ENCODE measurements around the gene OCIAD2. TPM values are rescaled to one million over a fixed set of nuclear protein-coding genes. Genes with fewer than 3 reads are reported as not detected.
"Not testable (repeated sequence)": the region's sequence is repeated elsewhere in the genome, so short reads cannot be mapped to it uniquely, and the experiment has no call there.

The OCIAD2 gene
- total RNA-seq, 1 donor = 20.3 TPM

DNA sequence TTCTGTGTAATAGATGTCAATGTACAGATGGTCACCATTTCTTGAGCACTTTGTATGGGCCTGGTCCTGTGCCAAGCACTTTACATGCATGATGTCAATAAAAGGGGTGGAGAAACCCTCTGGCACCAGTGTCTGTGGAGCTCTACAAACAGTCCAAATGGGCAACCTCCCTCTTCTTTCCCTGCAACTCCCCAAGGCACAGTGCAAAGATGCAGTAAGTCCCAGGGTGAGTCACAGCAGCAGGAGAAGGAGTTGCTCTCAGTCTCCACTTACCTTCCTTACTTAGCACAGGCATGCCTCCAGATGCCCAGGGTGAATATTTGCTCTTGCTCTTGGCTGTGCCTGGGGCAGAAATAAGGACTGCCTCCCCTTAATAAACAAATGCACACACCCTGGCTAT lies 4.3 kb downstream of the OCIAD2 start:
- peak; percentile 48 for DNase-seq (ENCODE audit: low read depth)
- no peak overlapping the region for H3K4me3 ChIP-seq (ENCODE audit: low read depth, low read length)
- TF ChIP-seq, protein P1, sequence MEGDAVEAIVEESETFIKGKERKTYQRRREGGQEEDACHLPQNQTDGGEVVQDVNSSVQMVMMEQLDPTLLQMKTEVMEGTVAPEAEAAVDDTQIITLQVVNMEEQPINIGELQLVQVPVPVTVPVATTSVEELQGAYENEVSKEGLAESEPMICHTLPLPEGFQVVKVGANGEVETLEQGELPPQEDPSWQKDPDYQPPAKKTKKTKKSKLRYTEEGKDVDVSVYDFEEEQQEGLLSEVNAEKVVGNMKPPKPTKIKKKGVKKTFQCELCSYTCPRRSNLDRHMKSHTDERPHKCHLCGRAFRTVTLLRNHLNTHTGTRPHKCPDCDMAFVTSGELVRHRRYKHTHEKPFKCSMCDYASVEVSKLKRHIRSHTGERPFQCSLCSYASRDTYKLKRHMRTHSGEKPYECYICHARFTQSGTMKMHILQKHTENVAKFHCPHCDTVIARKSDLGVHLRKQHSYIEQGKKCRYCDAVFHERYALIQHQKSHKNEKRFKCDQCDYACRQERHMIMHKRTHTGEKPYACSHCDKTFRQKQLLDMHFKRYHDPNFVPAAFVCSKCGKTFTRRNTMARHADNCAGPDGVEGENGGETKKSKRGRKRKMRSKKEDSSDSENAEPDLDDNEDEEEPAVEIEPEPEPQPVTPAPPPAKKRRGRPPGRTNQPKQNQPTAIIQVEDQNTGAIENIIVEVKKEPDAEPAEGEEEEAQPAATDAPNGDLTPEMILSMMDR (IDR thresholded peaks at IDR 0.05; ENCODE audit: insufficient read depth, low read length) = no peak

DNA sequence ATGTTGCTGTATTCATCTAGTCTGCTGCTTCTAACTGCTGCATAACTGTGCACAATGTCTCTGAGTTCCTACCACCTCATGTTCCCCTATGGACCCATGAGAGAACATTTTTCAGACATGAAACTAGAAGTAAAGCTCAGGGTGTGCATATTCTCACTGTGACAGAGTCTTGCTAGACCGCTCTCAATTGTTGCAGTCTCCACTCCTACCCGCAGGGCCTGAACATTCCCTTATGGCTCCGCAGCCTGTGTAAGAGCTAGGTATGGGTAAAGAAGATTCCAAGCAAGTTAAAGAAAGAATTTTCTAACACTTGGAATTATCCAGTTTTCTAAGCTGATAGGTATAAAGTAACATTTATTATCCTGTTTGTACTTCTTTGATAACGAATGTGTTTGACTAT lies 5.4 kb downstream of the OCIAD2 start:
- H3K4me3 ChIP-seq (ENCODE audit: low read depth, low read length) = no peak overlapping the region
- TF ChIP-seq, protein P1 (IDR thresholded peaks at IDR 0.05; ENCODE audit: insufficient read depth, low read length) = no peak
- DNase-seq (ENCODE audit: low read depth) = no peak

DNA sequence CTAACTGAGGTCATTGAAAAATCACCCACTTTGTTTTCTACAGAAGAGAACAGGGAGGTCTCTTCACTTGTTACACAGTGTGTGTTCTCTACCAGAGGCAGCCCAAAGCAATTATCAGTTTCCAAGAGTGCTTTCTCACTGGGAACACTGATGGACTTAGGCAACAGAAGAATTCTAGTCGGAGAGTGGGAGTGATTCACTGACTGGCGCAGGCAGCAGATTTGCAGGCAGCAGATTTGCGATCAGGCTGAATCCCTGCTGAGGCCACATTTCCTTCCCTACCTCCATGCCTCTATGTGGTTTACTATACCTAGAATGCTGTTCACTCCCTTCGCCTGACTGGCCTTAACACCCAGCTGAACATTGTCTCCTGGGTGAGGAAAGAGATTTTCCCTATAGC lies 6.6 kb downstream of the OCIAD2 start:
- TF ChIP-seq, protein P1 (IDR thresholded peaks at IDR 0.05; ENCODE audit: insufficient read depth, low read length) = no peak
- DNase-seq (ENCODE audit: low read depth) = peak; percentile 26
- H3K4me3 ChIP-seq (ENCODE audit: low read depth, low read length) = no peak overlapping the region

DNA sequence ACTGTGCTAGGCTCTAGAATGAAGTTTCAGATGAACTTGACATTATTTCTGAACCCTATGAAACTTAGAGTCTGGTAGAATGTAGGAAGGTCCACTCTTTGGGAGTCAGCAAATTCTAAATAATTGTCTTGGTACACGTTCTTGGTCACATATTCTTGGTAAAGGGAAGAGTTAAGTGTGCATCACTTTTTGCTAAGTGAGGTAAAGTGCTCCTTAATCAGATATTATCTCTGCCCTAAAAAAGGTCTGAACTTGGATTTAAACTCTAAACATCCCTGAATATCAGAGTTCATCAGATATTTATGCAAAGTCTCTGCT lies 7.2 kb downstream of the OCIAD2 start:
- no peak overlapping the region for H3K4me3 ChIP-seq (ENCODE audit: low read depth, low read length)
- TF ChIP-seq, protein P1 (IDR thresholded peaks at IDR 0.05; ENCODE audit: insufficient read depth, low read length) = no peak
- no peak for DNase-seq (ENCODE audit: low read depth)

DNA sequence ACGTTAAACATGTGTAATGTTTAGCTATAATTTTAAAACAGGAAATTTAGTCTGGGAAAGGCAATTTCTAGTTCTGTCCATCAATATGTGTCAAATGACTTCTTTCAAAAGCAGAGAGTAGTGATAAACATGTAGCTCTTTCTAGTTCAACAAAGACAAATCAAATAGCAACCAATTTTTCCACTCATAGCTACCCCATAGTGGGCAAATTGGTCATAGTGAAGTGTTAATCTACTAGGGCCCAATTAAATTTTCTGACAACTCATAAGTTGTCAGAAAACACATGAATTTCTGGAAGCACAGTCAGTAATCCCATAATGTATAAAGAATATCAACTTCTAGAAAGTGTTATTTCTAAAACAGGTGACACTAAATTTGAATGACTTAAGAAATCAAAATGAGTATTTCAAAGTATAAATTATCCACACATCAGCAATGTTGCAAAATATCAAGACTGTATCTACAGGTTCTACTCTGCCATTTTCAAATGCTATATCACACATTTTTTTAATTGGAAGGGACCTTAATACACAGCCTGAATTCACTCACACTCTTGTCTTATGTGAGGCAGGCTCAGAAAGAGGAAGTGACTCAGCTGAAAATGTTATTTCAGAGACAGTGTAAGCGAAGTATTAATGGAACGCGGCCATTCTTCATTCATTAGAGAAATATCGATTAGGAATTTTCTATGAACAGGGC lies 7.7 kb downstream of the OCIAD2 start:
- H3K4me3 ChIP-seq (ENCODE audit: low read depth, low read length) = no peak overlapping the region
- TF ChIP-seq, protein P1 (IDR thresholded peaks at IDR 0.05; ENCODE audit: insufficient read depth, low read length) = no peak
- no peak for DNase-seq (ENCODE audit: low read depth)

DNA sequence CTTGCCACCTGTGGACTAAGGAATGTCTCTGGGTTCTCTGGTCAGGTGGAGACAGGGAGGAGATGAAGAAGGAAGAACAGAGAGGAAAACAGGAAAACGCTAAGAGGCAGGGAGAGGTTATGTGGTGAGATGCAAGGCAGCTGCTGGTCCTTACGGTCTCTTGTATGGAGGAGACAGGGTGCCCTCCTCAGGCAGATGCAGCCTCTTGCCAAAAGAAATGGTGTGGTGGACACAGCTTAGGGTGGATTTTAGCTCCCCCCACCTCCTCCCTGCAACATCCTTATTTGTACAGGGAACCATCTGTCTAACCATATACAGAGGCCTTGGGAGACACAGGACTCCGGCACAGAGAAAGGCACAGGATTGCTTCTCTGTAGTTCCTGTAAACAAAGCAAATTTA lies 9.7 kb downstream of the OCIAD2 start:
- H3K4me3 ChIP-seq (ENCODE audit: low read depth, low read length) = no peak overlapping the region
- no peak for DNase-seq (ENCODE audit: low read depth)
- TF ChIP-seq, protein P1 (IDR thresholded peaks at IDR 0.05; ENCODE audit: insufficient read depth, low read length) = no peak

DNA sequence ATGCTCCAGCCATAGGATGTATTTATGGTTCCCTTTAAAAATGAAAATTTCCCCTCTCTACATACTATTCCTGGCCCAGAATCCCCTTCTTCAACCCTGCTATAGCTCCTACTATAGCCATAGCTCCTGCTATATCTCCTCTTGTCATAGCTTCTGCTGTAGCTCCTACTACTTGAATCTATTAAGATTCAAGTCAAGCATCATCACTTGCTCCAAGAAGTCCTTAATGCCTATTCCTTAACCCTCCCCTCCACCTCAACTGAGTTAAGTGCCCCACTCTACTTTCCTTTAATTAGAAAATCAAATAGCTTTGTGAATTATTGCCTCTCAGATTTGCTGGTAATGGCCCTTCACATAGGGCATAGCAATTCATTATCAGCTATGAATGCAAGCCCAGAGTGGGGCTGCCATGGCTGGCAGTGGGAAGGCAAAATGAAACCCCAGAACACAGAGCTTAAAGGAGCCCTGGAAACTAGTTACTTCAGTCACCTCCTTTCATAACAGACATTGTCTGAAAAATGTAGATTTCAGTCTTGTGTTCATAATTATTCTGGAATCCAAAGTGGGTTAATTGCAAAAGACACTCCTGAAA lies 15.4 kb downstream of the OCIAD2 start:
- H3K4me3 ChIP-seq (ENCODE audit: low read depth, low read length) = no peak overlapping the region
- DNase-seq (ENCODE audit: low read depth) = no peak
- TF ChIP-seq, protein P1 (IDR thresholded peaks at IDR 0.05; ENCODE audit: insufficient read depth, low read length) = no peak

DNA sequence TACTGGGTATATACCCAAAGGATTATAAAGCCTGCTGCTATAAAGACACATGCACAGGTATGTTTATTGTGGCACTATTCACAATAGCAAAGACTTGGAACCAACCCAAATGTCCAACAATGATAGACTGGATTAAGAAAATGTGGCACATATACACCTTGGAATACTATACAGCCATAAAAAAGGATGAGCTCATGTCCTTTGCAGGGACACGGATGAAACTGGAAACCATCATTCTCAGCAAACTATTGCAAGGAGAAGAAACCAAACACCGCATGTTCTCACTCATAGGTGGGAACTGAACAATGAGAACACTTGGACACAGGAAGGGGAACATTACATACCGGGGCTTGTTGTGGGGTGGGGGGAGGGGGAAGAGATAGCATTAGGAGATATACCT lies 16.8 kb downstream of the OCIAD2 start:
- not testable (repeated sequence) for DNase-seq (ENCODE audit: low read depth); H3K4me3 ChIP-seq (ENCODE audit: low read depth, low read length)

DNA sequence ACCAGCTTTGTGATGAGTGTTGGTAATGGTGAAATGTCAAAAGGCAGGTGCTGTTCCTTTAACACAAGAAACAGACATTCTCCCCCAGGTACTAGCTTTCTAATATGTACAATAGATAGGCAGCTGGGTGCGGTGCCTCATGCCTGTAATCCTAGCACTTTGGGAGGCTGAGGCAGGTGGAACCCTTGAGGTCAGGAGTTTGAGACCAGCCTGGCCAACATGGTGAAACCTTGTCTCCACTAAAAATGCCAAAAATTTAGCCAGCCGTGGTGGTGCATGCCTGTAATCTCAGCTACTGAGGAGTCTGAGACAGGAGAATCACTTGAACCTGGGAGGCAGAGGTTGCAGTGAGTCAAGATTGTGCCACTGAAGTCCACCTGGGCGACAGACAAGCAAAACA lies 24.9 kb downstream of the OCIAD2 start:
- not testable (repeated sequence) for DNase-seq (ENCODE audit: low read depth); H3K4me3 ChIP-seq (ENCODE audit: low read depth, low read length)
